Kidney tubule cell (primary cell): ENCODE measurements around the gene STAP2.
A peak's percentile ranks its signal among the peaks of the same experiment; 100 is the strongest.
"Not testable (repeated sequence)": the region's sequence is repeated elsewhere in the genome, so short reads cannot be mapped to it uniquely, and the experiment has no call there.

Experiments
- DNase-seq: peaks from one replicate; pipeline ENCODE4 v3.0.0-alpha.2; 2018; ENCODE audit warnings: low spot score

Gene STAP2

DNA sequence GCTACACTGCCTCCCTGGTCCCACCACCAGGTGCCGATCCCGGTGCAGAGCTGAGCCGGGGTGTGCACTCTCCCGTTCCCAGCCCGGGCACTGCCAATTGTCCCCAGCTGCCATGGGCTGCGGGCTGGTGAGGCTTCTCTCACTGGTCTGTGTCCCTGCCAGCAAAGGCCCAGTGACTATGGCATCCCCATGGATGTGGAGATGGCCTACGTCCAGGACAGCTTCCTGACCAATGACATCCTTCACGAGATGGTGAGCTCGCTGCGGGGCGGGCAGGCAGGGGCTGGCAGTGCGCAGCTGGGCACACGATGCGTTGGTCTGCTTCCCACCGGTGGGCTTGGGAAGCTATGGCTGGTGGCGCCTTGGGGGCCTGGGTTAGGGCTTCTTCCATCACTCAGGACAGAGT lies 19.3 kb upstream of the STAP2 start:
- DNase-seq, result no peak

DNA sequence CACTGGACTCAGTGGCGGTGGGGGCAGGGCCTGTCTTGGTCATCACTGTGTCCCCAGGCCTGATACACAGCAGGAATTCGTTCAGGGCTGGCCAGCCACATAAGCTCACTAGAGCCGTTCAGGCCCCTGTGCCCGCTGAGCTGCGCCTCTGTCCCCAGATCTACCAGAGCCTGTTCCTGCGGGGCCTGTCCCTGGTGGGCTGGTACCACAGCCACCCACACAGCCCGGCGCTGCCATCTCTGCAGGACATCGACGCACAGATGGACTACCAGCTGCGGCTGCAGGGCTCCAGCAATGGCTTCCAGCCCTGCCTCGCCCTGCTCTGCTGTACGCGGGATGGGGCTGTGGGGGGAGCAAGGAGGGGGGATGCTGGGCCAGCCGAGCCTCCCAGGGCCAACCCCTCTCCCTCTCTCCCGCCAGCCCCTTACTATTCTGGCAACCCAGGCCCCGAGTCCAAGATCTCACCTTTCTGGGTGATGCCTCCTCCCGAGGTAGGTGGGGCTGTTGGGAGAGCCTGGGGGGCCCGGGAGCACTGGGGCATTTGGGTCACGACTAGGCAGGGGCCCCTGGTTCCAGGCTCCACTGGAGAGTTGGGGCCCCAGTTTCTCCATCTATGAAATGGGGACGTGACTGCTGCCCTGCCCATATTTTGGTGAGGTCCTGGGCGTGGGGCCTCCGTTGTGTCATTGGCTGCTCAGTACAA lies 18.6 kb upstream of the STAP2 start:
- DNase-seq, result no peak

DNA sequence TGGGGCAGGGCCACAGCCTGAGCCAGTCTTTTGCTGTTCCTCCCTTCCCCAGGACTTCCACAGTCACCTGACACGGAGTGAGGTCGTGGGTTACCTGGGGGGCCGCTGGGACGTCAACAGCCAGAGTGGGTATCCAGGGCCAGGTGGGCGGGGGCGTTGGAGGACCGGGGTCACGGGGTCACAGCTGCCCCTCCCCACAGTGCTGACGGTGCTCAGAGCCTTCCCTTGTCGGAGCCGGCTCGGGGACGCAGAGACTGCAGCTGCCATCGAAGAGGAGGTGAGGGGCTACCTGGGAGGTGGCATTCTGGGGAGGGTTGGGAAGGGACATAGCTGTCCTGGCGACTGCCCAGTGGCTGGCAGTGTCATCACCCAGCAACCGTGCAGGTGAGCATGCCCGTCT lies 16.3 kb upstream of the STAP2 start:
- no peak for DNase-seq

DNA sequence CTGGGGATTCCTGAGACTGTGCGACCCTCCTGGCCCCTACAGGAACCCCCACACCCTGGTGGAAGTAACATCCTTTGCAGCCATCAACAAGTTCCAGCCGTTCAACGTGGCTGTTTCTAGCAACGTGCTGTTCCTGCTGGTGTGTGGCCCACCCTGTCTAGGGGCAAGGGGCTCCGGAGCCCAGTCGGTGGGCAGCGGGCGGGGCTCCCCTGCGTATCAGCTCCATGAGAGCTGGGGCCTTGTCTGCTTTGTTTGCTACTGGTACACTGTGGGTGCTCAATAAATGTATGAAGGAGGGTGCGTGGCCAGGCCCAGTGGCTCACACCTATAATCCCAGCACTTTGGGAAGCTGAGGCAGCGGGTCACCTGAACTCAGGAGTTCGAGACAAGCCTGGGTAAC lies 15.7 kb upstream of the STAP2 start:
- no peak for DNase-seq

DNA sequence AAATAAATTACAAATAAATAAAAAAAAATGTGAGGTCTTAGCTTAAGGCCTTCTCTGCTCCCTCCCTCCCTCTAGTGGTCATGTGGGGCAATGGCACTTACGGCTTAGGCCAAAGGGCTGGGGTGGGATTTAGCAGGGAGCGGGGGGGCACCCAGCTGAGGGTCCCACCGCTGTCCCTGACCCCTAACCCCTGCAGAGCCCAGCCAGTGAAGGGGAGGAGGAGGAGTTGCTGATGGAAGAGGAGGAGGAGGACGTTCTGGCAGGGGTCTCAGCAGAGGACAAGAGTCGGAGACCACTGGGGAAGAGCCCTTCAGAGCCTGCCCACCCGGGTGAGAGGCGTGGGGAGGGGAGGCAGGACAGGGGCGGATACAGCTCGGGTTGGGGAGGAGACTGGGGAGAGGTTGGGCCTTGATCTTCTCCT lies 14.1 kb upstream of the STAP2 start:
- DNase-seq, result peak; percentile 55

DNA sequence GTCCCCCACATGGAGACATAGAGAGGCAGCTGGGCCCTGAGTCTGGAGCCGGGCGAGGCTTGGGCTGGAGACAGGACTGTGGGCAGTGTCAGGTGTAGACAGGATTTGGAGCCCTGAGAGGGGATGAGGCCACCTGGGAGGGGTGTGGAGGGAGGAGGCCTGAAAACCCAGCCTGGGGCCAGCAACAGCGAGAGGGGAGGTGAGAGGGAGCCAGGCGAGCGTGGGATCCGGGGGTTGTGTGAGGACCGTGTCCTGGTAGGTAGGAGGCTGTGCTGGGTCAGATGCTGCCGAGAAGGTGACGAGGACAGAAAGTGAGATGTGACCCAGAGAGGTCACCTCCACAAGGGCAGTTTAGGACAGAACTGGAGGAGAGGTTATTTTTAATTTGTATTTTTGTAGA lies 12.1 kb upstream of the STAP2 start:
- DNase-seq, result no peak

DNA sequence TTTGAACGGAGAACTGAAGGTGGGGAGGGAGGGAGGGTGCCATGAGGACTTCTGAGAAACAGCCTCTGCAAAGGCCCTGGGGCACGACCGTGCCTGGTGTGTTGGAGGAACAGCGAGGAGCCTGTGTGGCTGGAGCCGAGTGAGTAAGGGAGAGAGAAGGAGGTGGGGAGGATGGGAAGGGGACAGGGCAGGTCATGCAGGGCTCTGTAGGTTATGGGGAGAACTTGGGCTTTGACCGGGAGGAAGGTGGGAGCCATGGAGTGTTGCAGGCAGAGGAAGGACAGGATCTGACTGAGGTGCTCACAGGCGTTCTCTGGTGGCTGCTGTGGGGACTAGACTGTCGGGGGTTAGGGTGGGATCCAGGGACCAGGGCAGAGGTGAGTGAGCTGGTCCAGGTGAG lies 11.5 kb upstream of the STAP2 start:
- no peak for DNase-seq

GRCh38 chr19:4349225-4349624 lies 10.6 kb upstream of the STAP2 start:
- DNase-seq, result not testable (repeated sequence)

- no peak for DNase-seq
Measured at GRCh38 chr19:4347521-4347920, 8.9 kb upstream of the STAP2 start.

- DNase-seq, result no peak
Measured at GRCh38 chr19:4346020-4346383, 7.4 kb upstream of the STAP2 start.

DNA sequence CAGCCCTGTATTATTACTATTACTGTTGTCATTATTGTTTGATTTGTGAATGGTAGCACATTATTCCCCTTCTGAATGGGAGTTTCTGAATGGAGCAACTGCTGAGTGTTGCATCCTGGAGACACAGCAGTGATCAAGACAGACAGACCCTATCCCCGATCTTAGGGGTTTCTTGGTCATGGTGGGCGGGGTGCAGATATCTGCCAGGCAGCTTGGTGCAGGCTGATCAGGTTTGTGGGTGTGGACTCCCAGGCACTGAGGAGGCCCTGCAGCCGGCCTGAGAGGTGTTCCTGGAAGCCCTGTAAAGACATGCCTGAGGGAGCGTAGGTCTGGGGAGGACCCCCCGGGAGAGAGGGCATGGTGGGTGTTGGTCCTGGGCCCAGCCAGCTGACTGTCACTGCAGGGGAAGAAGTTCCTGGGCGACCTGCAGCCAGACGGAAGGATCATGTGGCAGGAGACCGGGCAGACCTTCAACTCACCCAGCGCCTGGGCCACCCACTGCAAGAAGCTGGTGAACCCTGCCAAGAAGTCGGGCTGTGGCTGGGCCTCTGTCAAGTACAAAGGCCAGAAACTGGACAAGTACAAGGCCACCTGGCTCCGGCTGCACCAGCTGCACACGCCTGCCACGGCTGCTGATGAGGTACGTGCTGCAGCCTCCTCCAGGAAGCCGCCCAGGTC lies 6.9 kb upstream of the STAP2 start:
- DNase-seq, result no peak

DNA sequence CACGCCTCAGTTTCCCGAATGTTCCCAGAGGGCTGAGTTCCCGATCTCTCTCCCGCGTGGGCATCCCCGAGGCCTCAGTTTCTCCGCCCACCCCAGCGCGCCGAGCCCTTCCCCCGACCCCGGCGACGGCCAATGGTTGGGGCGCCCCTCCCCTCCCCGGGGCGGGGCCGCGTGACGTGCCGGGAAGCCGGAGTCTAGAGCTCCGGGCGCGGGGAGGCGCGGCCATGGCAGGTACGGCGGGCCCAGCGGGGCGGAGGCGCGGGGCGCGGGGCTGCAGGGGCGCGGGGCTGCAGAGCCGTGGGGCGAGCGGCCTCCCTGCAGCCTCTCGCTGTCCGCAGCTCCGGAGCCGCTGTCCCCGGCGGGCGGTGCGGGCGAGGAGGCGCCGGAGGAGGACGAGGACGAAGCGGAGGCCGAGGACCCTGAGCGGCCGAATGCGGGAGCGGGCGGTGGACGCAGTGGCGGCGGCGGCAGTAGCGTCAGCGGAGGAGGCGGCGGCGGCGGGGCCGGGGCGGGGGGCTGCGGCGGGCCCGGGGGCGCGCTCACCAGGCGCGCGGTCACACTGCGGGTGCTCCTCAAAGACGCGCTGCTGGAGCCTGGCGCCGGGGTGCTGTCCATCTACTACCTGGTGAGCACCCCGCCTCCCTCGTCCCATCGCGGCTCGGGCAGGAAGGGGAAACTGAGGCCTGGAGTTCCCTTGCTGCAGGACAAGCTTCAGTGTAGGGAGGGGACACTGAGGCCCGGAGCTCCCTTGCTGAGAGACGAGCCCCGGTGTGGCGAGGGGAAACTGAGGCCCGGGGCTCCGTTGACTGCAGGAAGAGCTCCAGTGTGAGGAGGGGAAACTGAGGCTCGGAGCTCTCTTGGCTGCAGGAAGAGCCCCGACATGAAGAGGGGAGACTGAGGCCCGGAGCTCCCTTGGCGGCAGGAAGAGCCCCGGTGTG lies 5.0 kb upstream of the STAP2 start, which contains the start of gene MPND:
Gene MPND (plus strand): TSS at position 193 of the 938 bp plus-strand sequence. CDS start 32 bp downstream, at position 225.
- peak; percentile 84 for DNase-seq

DNA sequence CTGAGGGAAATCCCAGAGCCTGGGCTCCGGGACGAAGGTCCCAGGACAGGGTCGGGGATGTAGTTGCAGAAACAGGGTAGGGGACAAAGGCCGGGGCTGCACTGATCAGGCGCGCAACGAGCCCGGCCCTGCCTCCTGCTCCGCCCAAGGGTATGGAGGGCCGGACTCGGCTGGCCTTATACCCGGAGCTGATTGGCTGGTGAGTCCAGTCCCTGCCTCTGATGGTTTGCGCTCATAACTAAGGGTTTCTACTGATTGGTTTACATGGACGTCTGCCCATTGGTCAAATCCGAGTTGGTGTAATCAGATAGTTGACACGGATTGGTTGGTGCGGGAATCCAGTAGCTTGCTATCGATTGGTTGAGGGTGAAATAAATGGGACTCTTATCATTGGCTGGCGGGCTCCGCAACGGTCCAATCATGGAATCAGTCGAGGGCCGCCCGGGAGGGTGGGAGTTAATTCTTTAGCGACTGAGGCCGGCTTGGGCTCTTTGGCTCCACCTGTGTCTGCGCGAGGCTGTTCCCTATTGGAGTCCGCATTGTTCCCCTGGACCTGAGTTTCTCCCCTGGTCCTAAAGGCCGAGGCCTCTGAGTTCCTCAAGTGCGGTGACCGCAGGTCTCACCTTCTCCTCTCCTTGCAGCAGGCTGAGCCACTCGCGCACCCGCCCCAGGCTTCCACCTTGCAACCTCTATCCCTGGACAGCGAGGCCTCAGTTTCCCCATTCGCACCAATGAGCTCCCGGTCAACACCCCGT lies 4.2 kb upstream of the STAP2 start:
- peak; percentile 100 for DNase-seq

DNA sequence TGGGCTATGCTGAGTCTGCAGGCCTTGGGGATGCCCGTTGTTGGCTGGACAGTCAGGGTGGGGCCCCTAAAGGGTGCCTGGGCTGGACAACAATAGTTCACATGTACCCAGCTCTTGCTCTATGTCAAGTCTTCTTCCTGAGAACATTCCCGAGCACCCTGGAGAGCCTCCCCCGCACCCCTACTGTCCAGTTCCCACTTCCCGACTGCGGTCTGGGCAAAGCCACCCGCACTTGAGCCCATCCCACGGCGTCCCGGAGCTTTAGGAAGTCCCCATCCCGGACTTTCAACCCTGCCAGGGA lies 3.6 kb upstream of the STAP2 start:
- no peak for DNase-seq

GRCh38 chr19:4337906-4338440 lies 654 bp downstream of the STAP2 start:
- DNase-seq, result peak; percentile 44

GRCh38 chr19:4334929-4335570 lies 3.6 kb downstream of the STAP2 start:
- DNase-seq, result no peak

DNA sequence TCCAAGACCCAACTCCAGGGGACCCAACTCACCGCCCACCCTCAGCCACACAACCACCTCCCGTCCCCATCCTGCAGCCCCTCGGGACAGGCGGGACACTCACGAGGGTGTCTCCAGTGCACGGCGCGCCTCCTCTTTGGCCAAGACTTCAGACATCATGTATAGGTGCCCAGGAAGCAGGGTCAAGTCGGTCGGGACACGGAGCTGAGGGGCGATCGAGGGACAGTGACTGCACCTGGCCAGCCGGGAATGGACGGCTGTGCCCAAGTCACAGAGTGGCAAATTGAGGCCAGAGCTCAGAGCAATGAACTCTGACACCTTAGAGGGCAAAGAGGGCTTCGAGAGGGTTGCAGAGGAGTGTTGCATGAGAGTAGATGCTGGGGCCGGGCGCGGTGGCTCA lies 8.8 kb downstream of the STAP2 start:
- DNase-seq, result no peak

DNA sequence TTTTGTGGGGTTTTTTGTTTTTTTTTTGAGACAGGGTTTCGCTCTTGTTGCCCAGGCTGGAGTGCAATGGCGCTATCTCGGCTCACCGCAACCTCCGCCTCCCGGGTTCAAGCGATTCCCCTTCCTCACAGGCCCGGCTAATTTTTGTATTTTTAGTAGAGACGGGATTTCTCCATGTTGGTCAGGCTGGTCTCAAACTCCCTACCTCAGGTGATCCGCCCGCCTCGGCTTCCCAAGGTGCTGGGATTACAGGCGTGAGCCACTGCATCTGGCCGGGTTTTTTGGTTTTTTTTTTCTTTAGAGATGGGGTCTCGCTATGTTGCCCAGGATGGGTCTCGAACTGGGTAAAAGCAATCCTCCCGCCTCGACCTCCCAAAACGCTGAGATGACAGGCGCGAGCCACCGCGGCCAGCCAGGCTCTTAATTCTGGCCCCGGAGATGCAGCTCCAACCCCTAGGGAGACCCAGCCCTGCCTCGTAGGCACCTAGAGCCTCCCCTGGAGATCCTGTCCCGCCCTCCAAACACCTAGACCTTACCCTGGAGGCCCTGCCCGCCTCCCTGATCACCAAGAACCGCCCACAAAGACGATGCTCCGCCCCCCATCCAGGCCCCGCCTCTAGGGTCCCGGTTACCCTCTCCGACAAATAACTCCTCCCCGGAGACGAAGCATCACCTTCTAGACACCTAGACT lies 9.5 kb downstream of the STAP2 start:
- not testable (repeated sequence) for DNase-seq

DNA sequence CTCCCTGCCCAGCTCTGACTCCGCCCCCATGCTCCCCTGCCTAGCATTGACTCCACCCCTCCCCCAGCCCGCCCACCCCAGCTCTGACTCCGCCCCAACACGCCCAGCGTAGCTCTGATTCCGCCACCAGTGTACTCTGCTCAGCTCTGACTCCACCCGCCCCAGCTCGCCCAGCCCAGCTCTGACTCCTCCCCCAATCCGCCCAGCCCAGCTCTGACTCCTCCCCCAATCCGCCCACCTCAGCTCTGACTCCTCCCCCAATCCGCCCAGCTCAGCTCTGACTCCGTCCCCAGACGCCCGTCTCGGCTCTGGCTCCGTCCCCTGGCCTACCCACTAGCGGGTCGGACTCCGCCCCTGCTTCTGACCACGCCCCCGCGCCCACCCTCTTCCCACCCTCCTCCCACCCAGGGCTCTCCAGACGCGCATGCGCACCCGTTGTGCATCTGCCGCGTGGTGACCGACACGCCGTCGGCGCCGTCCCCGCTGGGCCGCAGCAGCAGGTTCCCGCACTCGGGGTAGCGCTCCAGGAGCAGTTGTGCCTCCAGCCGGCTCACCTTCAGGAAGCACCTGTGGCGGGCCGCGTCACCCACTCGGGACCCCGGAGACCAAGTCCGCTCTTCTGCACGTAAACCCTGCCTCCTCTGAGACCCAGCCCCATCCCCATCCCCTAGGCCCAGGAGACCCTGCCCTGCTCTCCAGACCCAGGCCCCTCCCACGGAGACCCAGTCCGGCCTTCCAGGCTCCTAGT lies 10.2 kb downstream of the STAP2 start:
- DNase-seq, result peak; percentile 89

DNA sequence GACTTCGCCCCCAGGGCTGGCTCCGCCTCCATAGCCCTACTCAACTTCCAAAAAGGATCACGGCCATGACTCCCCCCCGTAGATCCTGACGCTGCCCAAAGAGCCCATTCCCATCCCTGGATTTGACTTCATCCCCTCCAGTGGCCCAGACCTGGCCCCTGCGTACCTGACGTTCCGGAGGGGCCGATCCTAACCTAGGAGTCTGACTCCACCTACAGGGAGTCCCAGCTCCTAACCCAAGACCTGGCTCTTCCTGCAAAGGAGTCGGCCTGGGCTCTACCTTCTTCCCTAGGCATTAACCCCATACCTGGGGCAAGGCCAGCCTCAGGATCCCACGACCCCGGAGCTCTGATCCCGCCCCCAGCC lies 10.8 kb downstream of the STAP2 start:
- no peak for DNase-seq
